HG02970 (cell line): ENCODE data around the gene NANOG.
"Not testable (repeated sequence)": the region's sequence is repeated elsewhere in the genome, so short reads cannot be mapped to it uniquely, and the experiment has no call there.

ENCODE experiments used
- ATAC-seq: cut with Tn5 transposase; IDR thresholded peaks from one replicate; pipeline ENCODE4 v1.9.1; 2021; ENCODE audit warnings: mild to moderate bottlenecking, moderate library complexity, moderate number of reproducible peaks; ENCODE audit not compliant: unreplicated experiment, low FRiP score

The NANOG gene

GRCh38 chr12:7798750-7799308, 9.6 kb downstream of the NANOG start:
- not testable (repeated sequence) for ATAC-seq

GRCh38 chr12:7801460-7801859, 12.3 kb downstream of the NANOG start:
- no peak for ATAC-seq

- ATAC-seq = not testable (repeated sequence)
These were observed 17.1 kb downstream of the NANOG start for GRCh38 chr12:7806319-7806718.

- ATAC-seq = no peak
These were observed 17.8 kb downstream of the NANOG start for GRCh38 chr12:7806863-7807487.

GRCh38 chr12:7825754-7826153, 36.6 kb downstream of the NANOG start:
- not testable (repeated sequence) for ATAC-seq

- not testable (repeated sequence) for ATAC-seq
These were observed 40.5 kb downstream of the NANOG start for GRCh38 chr12:7829737-7830136.

- no peak for ATAC-seq
These were observed 43.0 kb downstream of the NANOG start for GRCh38 chr12:7832059-7832696.

GRCh38 chr12:7833201-7833600, 44.0 kb downstream of the NANOG start:
- ATAC-seq = not testable (repeated sequence)

- no peak for ATAC-seq
These were observed 44.6 kb downstream of the NANOG start for GRCh38 chr12:7833831-7834230.

- ATAC-seq = no peak
These were observed 45.5 kb downstream of the NANOG start for GRCh38 chr12:7834701-7835100.

- ATAC-seq = no peak
These were observed 45.9 kb downstream of the NANOG start for GRCh38 chr12:7835116-7835515.

- ATAC-seq = no peak
These were observed 46.6 kb downstream of the NANOG start for GRCh38 chr12:7835766-7836165.

GRCh38 chr12:7837366-7837765, 48.2 kb downstream of the NANOG start:
- no peak for ATAC-seq

- not testable (repeated sequence) for ATAC-seq
These were observed 50.0 kb downstream of the NANOG start for GRCh38 chr12:7839226-7839625.

GRCh38 chr12:7839848-7840247, 50.6 kb downstream of the NANOG start:
- not testable (repeated sequence) for ATAC-seq

- not testable (repeated sequence) for ATAC-seq
These were observed 53.2 kb downstream of the NANOG start for GRCh38 chr12:7842444-7842843.

- ATAC-seq = not testable (repeated sequence)
These were observed 53.9 kb downstream of the NANOG start for GRCh38 chr12:7843149-7843548.

GRCh38 chr12:7843583-7843982, 54.4 kb downstream of the NANOG start:
- ATAC-seq = not testable (repeated sequence)

GRCh38 chr12:7844116-7844515, 54.9 kb downstream of the NANOG start:
- no peak for ATAC-seq

GRCh38 chr12:7847226-7848097, 58.3 kb downstream of the NANOG start:
- not testable (repeated sequence) for ATAC-seq

GRCh38 chr12:7848098-7848422, 58.9 kb downstream of the NANOG start:
- ATAC-seq = not testable (repeated sequence)
